HL-60/S4 treated with phorbol 12-myristate 13-acetate at 8.2 ng/mL for 4 days and 3 days (cell line): ENCODE data around the gene RGP1.

ENCODE experiments used
- in situ Hi-C: fragments of 300-500 bp; cut with MboI; formaldehyde crosslinking; loops from 2 replicates; pipeline ENCODE4 v1.15.0; 2022; ENCODE audit warnings: low sequenced_read_pairs

The RGP1 gene

DNA sequence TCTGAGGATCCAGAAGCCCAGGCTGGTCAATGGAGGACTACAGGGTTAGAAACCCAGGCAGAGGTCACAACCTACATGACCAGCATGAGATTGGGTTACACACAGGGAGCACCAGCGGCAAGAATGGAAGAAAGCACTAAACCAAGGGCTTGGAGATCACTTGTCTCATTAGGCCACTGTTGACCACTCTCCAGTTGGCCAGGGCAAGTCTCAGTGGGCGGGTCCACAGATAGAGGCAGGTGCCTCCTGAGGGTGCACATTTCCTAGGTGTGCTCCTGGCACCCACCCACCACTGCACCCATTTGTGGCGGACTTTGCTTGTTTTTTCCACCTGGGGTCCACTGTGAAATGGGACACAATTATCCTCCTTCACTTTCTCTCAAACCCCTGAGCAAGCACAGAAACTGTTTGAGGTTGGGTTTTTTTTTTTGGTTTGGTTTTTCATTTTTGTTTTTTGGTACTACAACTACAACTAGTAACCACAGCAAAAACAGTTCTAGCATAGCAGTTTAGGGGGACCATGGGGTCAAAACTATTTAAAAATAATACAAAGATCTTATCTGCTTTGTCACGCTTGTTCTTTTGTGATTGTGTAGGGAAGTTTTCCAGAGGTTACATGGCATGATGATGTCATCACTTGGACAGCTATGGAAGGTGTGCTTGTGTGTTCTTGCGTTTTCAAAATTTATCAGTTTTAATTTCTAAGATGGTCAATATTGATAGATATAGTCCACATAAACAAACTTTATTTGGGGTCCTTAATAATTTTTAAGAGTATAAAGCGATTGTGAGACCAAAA is 48.4 kb downstream of the RGP1 start:
- in situ Hi-C loops = loop anchor here (25.0 kb wide), 1 partner anchor 90 kb away; no protein-coding TSS in a partner anchor

GRCh38 chr9:35798658-35799374 is 49.7 kb downstream of the RGP1 start:
- in situ Hi-C loops = loop anchor here (25.0 kb wide), 1 partner anchor 88 kb away; no protein-coding TSS in a partner anchor

DNA sequence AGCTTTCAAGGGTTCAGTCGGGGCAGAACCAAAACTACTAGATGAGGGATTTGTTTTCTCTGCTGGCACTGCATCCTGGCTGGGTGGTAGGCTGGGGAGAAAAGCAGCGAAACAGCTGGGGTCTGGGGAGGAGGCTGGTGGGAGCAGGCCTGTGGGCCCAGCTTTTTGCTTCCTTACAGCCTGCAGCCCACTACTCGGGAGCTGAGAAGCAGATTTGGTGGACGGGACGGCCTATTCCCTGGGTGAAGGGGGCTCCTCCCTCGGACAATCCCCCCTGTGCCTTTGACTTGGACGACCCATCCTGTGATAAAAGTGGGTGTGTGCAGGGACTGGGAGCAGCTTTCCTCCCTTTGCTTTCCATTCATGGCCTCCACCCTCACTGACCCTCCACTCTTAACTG is 51.4 kb downstream of the RGP1 start:
- in situ Hi-C loops = no loop called here

- in situ Hi-C loops = no loop called here
Observed at GRCh38 chr9:35801328-35802128, 52.4 kb downstream of the RGP1 start.

GRCh38 chr9:35806101-35806500 is 57.0 kb downstream of the RGP1 start:
- in situ Hi-C loops = no loop called here
